IMR-90 (cell line): Measurements from ENCODE around the gene TMPRSS2. TPM values are rescaled to one million over a fixed set of nuclear protein-coding genes. Genes with fewer than 3 reads are reported as not detected.

ENCODE experiments used
- ATAC-seq: fragments of 200-7000 bp; cut with Tn5 transposase; 2 replicates; pipeline ENCODE4 v1.9.1; 2020; ENCODE audit warnings: low read depth, mild to moderate bottlenecking, moderate library complexity
- BruUV-seq: library from RNA; stranded (reverse); fragments of 400-500 nt; replicated peaks from 2 replicates; lab custom pipeline; 2021; lab: Mats Ljungman, UMichigan
- CTCF ChIA-PET: fragments of 300-600 bp; formaldehyde crosslinking; extraction: SDS; loops from one replicate; lab custom pipeline; 2021; ENCODE audit warnings: antibody characterized with exemption; lab: Yijun Ruan, JAX
- POLR2A ChIA-PET: fragments of 300-600 bp; sonication (Branson Sonifier 250); formaldehyde crosslinking; loops from one replicate; lab custom pipeline; 2022; ENCODE audit warnings: antibody characterized with exemption; ENCODE audit not compliant: unreplicated experiment; lab: Charles Lee
- DNase-seq: peaks from one replicate; pipeline ENCODE4 v3.0.0; 2013
- H2AFZ ChIP-seq: replicated peaks from 2 replicates; pipeline ENCODE3; 2013; ENCODE audit warnings: low read length, mild to moderate bottlenecking; ENCODE audit not compliant: poor library complexity
- H2AK5ac ChIP-seq: 2 replicates; pipeline ENCODE4 v1.6.1; 2013; ENCODE audit warnings: low read depth, low read length, inconsistent platforms
- H2AK9ac ChIP-seq: replicated peaks from 2 replicates; pipeline ENCODE3; 2013; ENCODE audit warnings: mild to moderate bottlenecking, low read depth, low read length, moderate library complexity; ENCODE audit not compliant: poor library complexity
- H2BK120ac ChIP-seq: 2 replicates; pipeline ENCODE4 v1.6.1; 2013; ENCODE audit warnings: low read depth, low read length, inconsistent platforms
- H2BK15ac ChIP-seq: 3 replicates; pipeline ENCODE4 v1.6.1; 2013; ENCODE audit warnings: low read depth, low read length, inconsistent platforms
- H2BK20ac ChIP-seq: 2 replicates; pipeline ENCODE4 v1.6.1; 2013; ENCODE audit warnings: low read depth, mild to moderate bottlenecking, inconsistent platforms, low read length, moderate library complexity
- H2BK5ac ChIP-seq: 2 replicates; pipeline ENCODE4 v1.6.1; 2013; ENCODE audit warnings: mild to moderate bottlenecking, low read depth, low read length, inconsistent platforms; ENCODE audit not compliant: poor library complexity, severe bottlenecking
- H3K14ac ChIP-seq: replicated peaks from 2 replicates; pipeline ENCODE4 v1.6.1; 2013; ENCODE audit warnings: low read depth, low read length, inconsistent platforms
- H3K18ac ChIP-seq: 2 replicates; pipeline ENCODE4 v1.6.1; 2013; ENCODE audit warnings: low read depth, low read length, control low read depth
- H3K23ac ChIP-seq: 2 replicates; pipeline ENCODE4 v1.6.1; 2013; ENCODE audit warnings: low read depth, low read length, inconsistent platforms
- H3K27ac ChIP-seq: 2 replicates; pipeline ENCODE4 v1.5.1; 2013; ENCODE audit warnings: mild to moderate bottlenecking, control low read depth, low read length; ENCODE audit not compliant: insufficient read depth
- H3K27me3 ChIP-seq: 2 replicates; pipeline ENCODE4 v1.6.1; 2013; ENCODE audit warnings: low read length; ENCODE audit not compliant: control insufficient read depth, insufficient read depth
- H3K36me3 ChIP-seq: 2 replicates; pipeline ENCODE4 v1.6.1; 2013; ENCODE audit warnings: low read length, mixed read lengths; ENCODE audit not compliant: control insufficient read depth, insufficient read depth
- H3K4ac ChIP-seq: 2 replicates; pipeline ENCODE4 v1.6.1; 2013; ENCODE audit warnings: low read depth, low read length, inconsistent platforms
- H3K4me1 ChIP-seq: 2 replicates; pipeline ENCODE4 v1.6.1; 2013; ENCODE audit warnings: low read length, mixed read lengths; ENCODE audit not compliant: control insufficient read depth, insufficient read depth
- H3K4me2 ChIP-seq: 2 replicates; pipeline ENCODE4 v1.6.1; 2013; ENCODE audit warnings: low read depth, mild to moderate bottlenecking, control low read depth, low read length, moderate library complexity
- H3K4me3 ChIP-seq: 2 replicates; pipeline ENCODE4 v1.5.1; 2013; ENCODE audit warnings: low read depth, mild to moderate bottlenecking, control low read depth, low read length, moderate library complexity; ENCODE audit not compliant: insufficient read depth
- H3K56ac ChIP-seq: 2 replicates; pipeline ENCODE4 v1.6.1; 2013; ENCODE audit warnings: low read length, inconsistent platforms; ENCODE audit not compliant: insufficient read depth; ENCODE audit errors: extremely low read depth
- H3K79me1 ChIP-seq, 2 experiments: 2 replicates each; pipeline ENCODE4 v1.6.1; 2013; ENCODE audit warnings: low read length in 2 of 2, inconsistent platforms in 1 of 2, low read depth in 1 of 2
- H3K9ac ChIP-seq: 2 replicates; pipeline ENCODE4 v1.6.1; 2013; ENCODE audit warnings: low read depth, low read length, control low read depth
- H3K9me1 ChIP-seq: 2 replicates; pipeline ENCODE4 v1.6.1; 2013; ENCODE audit warnings: low read length, inconsistent platforms; ENCODE audit not compliant: insufficient read depth
- H3K9me3 ChIP-seq: 2 replicates; pipeline ENCODE4 v1.6.1; 2013; ENCODE audit warnings: low read length; ENCODE audit not compliant: control insufficient read depth, insufficient read depth
- H4K20me1 ChIP-seq: 2 replicates; pipeline ENCODE4 v1.6.1; 2013; ENCODE audit warnings: low read length, inconsistent platforms; ENCODE audit not compliant: insufficient read depth
- H4K5ac ChIP-seq: 2 replicates; pipeline ENCODE4 v1.6.1; 2013; ENCODE audit warnings: mild to moderate bottlenecking, low read depth, low read length, control low read depth
- H4K8ac ChIP-seq, 2 experiments: 2 replicates each; pipeline ENCODE4 v1.6.1; 2013; ENCODE audit warnings: low read depth in 2 of 2, low read length in 2 of 2, control low read depth in 1 of 2, inconsistent platforms in 1 of 2
- H4K91ac ChIP-seq: 2 replicates; pipeline ENCODE4 v1.6.1; 2013; ENCODE audit warnings: low read depth, low read length, inconsistent platforms; ENCODE audit not compliant: insufficient read depth
- BHLHE40 ChIP-seq: fragments of 150-350 bp; IDR thresholded peaks from 2 replicates; pipeline ENCODE4 v1.6.1; 2016; ENCODE audit warnings: mild to moderate bottlenecking, low read depth, low read length
- CEBPB ChIP-seq: IDR thresholded peaks from 2 replicates; pipeline ENCODE4 v1.6.1; 2012; ENCODE audit warnings: low read depth, low read length, improper control_type of control experiment
- POLR2A ChIP-seq: IDR thresholded peaks from 2 replicates; pipeline ENCODE4 v1.6.1; 2012; ENCODE audit warnings: mild to moderate bottlenecking, low read depth, low read length
- RCOR1 ChIP-seq: IDR thresholded peaks from 2 replicates; pipeline ENCODE4 v1.6.1; 2012; ENCODE audit warnings: mild to moderate bottlenecking, low read length, improper control_type of control experiment; ENCODE audit not compliant: insufficient replicate concordance
- RFX5 ChIP-seq: IDR thresholded peaks from 2 replicates; pipeline ENCODE4 v1.8.0; 2012; ENCODE audit warnings: low read depth, mild to moderate bottlenecking, low read length, moderate library complexity
- WGBS, 2 experiments: methylation state at CpG; one replicate each; pipeline versions ENCODE4 v1.1.5 to v1.1.7; 2013; ENCODE audit warnings: missing lambda C conversion rate in 2 of 2; ENCODE audit not compliant: insufficient read length in 1 of 2; ENCODE audit errors: extremely low coverage in 2 of 2; 5-methylcytosine and 5-hydroxymethylcytosine counted together
- dilution Hi-C: fragments of 300-500 bp; cut with HindIII; formaldehyde crosslinking; loops from one replicate; pipeline ENCODE4 v1.14.3; 2018; ENCODE audit warnings: low sequenced_read_pairs; ENCODE audit not compliant: unreplicated experiment
- in situ Hi-C: fragments of 300-500 bp; cut with MboI; formaldehyde crosslinking; loops from 3 replicates; pipeline ENCODE4 v1.14.3; 2019; ENCODE audit warnings: low sequenced_read_pairs, inconsistent platforms, mixed read lengths
- intact Hi-C: fragments of 100-400 bp; cut with micrococcal nuclease; formaldehyde crosslinking; loops from 2 replicates; pipeline ENCODE4 v1.10.0; 2022
- polyA plus RNA-seq, 3 experiments: library from polyadenylated mRNA; depleted of rRNA; stranded (reverse); fragments of >200 nt; gene quantifications; 2 replicates each; pipeline ENCODE4 v1.2.3, GENCODE V29; 2012; ENCODE audit warnings: low replicate concordance in 1 of 3
- total RNA-seq: library from RNA; depleted of rRNA; stranded (reverse); fragments of >200 nt; gene quantifications from 2 replicates; pipeline ENCODE4 v1.2.3, GENCODE V29; 2012
- TF ChIP-seq, protein P1 (sequence below): fragments of 150-350 bp; IDR thresholded peaks from 2 replicates; pipeline ENCODE4 v1.6.1; 2017; ENCODE audit warnings: mild to moderate bottlenecking, antibody characterized with exemption, low read length, low read depth

TMPRSS2 gene
- total and polyA plus RNA-seq, 2 of the 4 experiments (the other 2 are of a cell fraction), result not detected

DNA sequence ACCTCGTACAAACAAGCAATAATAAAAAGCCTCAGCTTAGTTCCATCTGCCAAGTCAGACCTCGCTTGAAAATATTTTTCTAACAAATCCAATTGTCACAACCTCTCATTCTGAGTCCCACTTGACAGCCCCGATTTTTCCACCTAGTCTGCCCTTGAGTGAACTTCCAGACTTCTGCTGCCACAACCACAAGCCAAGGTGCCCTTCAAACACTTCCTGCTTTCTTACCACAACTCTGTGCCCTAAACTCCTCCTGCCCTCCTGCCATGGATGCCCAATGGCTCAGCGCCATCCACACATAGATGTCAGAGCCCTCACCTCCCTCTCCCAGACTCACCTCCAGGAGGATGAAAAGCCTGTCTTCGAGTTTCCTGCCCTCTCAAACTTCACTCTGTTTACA is 3.9 kb downstream of the TMPRSS2 start:
- Histone ChIP-seq H2AK5ac (no peak overlapping the region), H3K79me1 (no peaks in the 10 kb centered on the region), H3K4me2 (no peak overlapping the region), H2BK5ac (no peak overlapping the region), H3K4me1 (no peaks in the 10 kb centered on the region), H2AK9ac (no peak overlapping the region), H3K18ac (no peak overlapping the region), H2BK120ac (no peak overlapping the region), H3K14ac (no peak overlapping the region), H3K36me3 (no peaks in the 10 kb centered on the region), H2BK20ac (no peak overlapping the region), H4K20me1 (no peaks in the 10 kb centered on the region), H3K23ac (no peak overlapping the region), H3K9me1 (no peaks in the 10 kb centered on the region), H4K91ac (no peak overlapping the region), H2BK15ac (no peak overlapping the region), H2AFZ (no peak overlapping the region), H3K9ac (no peak overlapping the region), H4K5ac (no peak overlapping the region), H3K4me3 (no peak overlapping the region), H3K27ac (no peak overlapping the region), H3K56ac (no peak overlapping the region), H3K4ac (no peak overlapping the region), H3K27me3 (peaks cover 51% of the 10 kb centered on the region), H3K9me3 (no peaks in the 10 kb centered on the region), H4K8ac (no peak overlapping the region)
- dilution Hi-C loops (no loop called here), intact Hi-C loops (no loop called here), in situ Hi-C loops (no loop called here)
- no peak for TF ChIP-seq POLR2A
- no peak for TF ChIP-seq RFX5
- TF ChIP-seq CEBPB, result no peak
- no peak for TF ChIP-seq RCOR1
- no peak for TF ChIP-seq BHLHE40
- TF ChIP-seq, protein P1, sequence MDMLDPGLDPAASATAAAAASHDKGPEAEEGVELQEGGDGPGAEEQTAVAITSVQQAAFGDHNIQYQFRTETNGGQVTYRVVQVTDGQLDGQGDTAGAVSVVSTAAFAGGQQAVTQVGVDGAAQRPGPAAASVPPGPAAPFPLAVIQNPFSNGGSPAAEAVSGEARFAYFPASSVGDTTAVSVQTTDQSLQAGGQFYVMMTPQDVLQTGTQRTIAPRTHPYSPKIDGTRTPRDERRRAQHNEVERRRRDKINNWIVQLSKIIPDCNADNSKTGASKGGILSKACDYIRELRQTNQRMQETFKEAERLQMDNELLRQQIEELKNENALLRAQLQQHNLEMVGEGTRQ, result no peak
- CTCF ChIA-PET, result no interaction called here
- no TSS peak for BruUV-seq
- POLR2A ChIA-PET, result no interaction called here
- DNase-seq (no peak), ATAC-seq (no peak)
- WGBS, 2 experiments, result 36% methylated on average over 4 of the region's 5 CpGs; no CpG with 5 or more reads in 1 of the 2 experiments
